HepG2 (cell line): ENCODE results near the gene NEU1. TPM values are rescaled to one million over a fixed set of nuclear protein-coding genes. Genes with fewer than 3 reads are reported as not detected.

Experiments
- ATAC-seq: fragments of 200-7000 bp; cut with Tn5 transposase; 3 replicates; pipeline ENCODE4 v1.9.1; 2020; ENCODE audit warnings: mild to moderate bottlenecking, moderate library complexity
- BruUV-seq: library from RNA; stranded (reverse); fragments of 400-500 nt; replicated peaks from 2 replicates; lab custom pipeline; 2021; lab: Mats Ljungman, UMichigan
- CTCF ChIA-PET: fragments of 300-600 bp; formaldehyde crosslinking; extraction: SDS; loops from one replicate; lab custom pipeline; 2021; ENCODE audit warnings: low total read pairs, inconsistent platforms, low intra/inter-chr PET ratio; lab: Yijun Ruan, JAX
- POLR2A ChIA-PET: fragments of 350-600 bp; sonication (Branson Sonifier 250); formaldehyde crosslinking; loops from one replicate; lab custom pipeline; 2020; ENCODE audit warnings: antibody characterized with exemption, inconsistent platforms; lab: Yijun Ruan, JAX
- DNase-seq: peaks from one replicate; pipeline ENCODE4 v3.0.0-alpha.2; 2015; ENCODE audit warnings: low spot score
- FAIRE-seq: peaks from 3 replicates; lab custom pipeline; 2011; peaks lifted over from hg19 to GRCh38; lab: Jason Lieb, UNC
- H2AFZ ChIP-seq: one replicate; pipeline ENCODE4 v1.6.1; 2011; ENCODE audit warnings: low read length, inconsistent platforms
- H3K27ac ChIP-seq: fragments of 300-600 bp; 3 replicates; pipeline ENCODE4 v1.8.0; 2011; ENCODE audit warnings: mixed run types, mild to moderate bottlenecking, mixed read lengths, low read length, inconsistent platforms; ENCODE audit not compliant: insufficient read depth; ENCODE audit errors: extremely low read length
- H3K27me3 ChIP-seq, 2 experiments: fragments of 200-600 bp in 1 of 2; 2 replicates in 1 of 2; 3 replicates in 1 of 2; pipeline versions ENCODE4 v1.6.0 to v1.8.0; 2011; ENCODE audit warnings: low read length in 2 of 2, mild to moderate bottlenecking in 2 of 2, moderate library complexity in 2 of 2, inconsistent platforms in 1 of 2; ENCODE audit not compliant: insufficient read depth in 2 of 2, control insufficient read depth in 1 of 2
- H3K36me3 ChIP-seq, 2 experiments: fragments of 200-600 bp in 1 of 2; replicated peaks in 1 of 2; 2 replicates in 1 of 2; 3 replicates in 1 of 2; pipeline versions ENCODE4 v1.5.1 to v1.8.0; 2011; ENCODE audit warnings: low read length in 2 of 2, inconsistent platforms in 1 of 2; ENCODE audit not compliant: insufficient read depth in 2 of 2, control insufficient read depth in 1 of 2
- H3K4me1 ChIP-seq: 2 replicates; pipeline ENCODE4 v1.5.1; 2012; ENCODE audit warnings: low read length, inconsistent platforms; ENCODE audit not compliant: insufficient read depth
- H3K4me2 ChIP-seq: 2 replicates; pipeline ENCODE4 v1.6.0; 2011; ENCODE audit warnings: low read depth, low read length, inconsistent platforms
- H3K4me3 ChIP-seq, 3 experiments: fragments of 200-600 bp in 1 of 3; sonication (generic), shearing (Covaris generic) in 1 of 3; replicated peaks in 1 of 3; 2 replicates each; pipeline ENCODE4 v1.5.1; 2011 to 2016; ENCODE audit warnings: low read length in 3 of 3, inconsistent platforms in 2 of 3, low read depth in 2 of 3, mild to moderate bottlenecking in 2 of 3, control low read depth in 1 of 3, mixed read lengths in 1 of 3; ENCODE audit not compliant: insufficient read depth in 1 of 3
- H3K79me2 ChIP-seq: one replicate; pipeline ENCODE4 v1.6.1; 2011; ENCODE audit warnings: low read length, inconsistent platforms; ENCODE audit not compliant: insufficient read depth
- H3K9ac ChIP-seq: 2 replicates; pipeline ENCODE4 v1.6.0; 2011; ENCODE audit warnings: mild to moderate bottlenecking, low read depth, low read length, inconsistent platforms; ENCODE audit not compliant: insufficient read depth
- H3K9me3 ChIP-seq: 2 replicates; pipeline ENCODE4 v1.5.1; 2012; ENCODE audit warnings: mild to moderate bottlenecking, low read length
- H4K20me1 ChIP-seq: 2 replicates; pipeline ENCODE4 v1.6.0; 2011; ENCODE audit warnings: inconsistent platforms, mild to moderate bottlenecking, low read length, moderate library complexity; ENCODE audit not compliant: insufficient read depth
- ARID4A ChIP-seq: sonication (generic); formaldehyde crosslinking; IDR thresholded peaks from 2 replicates; pipeline ENCODE4 v1.5.0; 2020; ENCODE audit warnings: mild to moderate bottlenecking, missing genetic modification reagents, borderline replicate concordance
- BRF2 ChIP-seq: sonication (generic); formaldehyde crosslinking; IDR thresholded peaks from 2 replicates; pipeline ENCODE4 v1.8.1; 2022; ENCODE audit warnings: mild to moderate bottlenecking, missing genetic modification reagents
- ELF3 ChIP-seq: IDR thresholded peaks from 2 replicates; pipeline ENCODE4 v1.6.1; 2016; ENCODE audit warnings: missing genetic modification reagents, missing compliant biosample characterization
- GFI1 ChIP-seq: sonication (generic); formaldehyde crosslinking; IDR thresholded peaks from 2 replicates; pipeline ENCODE4 v1.5.0; 2020; ENCODE audit warnings: missing genetic modification reagents, mild to moderate bottlenecking, borderline replicate concordance
- HNF4A ChIP-seq: sonication (generic); formaldehyde crosslinking; IDR thresholded peaks from 2 replicates; pipeline ENCODE4 v1.4.0; 2020; ENCODE audit warnings: missing genetic modification reagents
- HNRNPK ChIP-seq: fragments of 200-400 bp; formaldehyde crosslinking; IDR thresholded peaks from 2 replicates; pipeline ENCODE4 v1.6.1; 2018; ENCODE audit warnings: low read length, low read depth, moderate library complexity, mild to moderate bottlenecking; ENCODE audit not compliant: poor library complexity, severe bottlenecking
- IRF9 ChIP-seq: sonication (generic); formaldehyde crosslinking; IDR thresholded peaks from 2 replicates; pipeline ENCODE4 v1.8.0; 2022; ENCODE audit warnings: missing genetic modification reagents, mild to moderate bottlenecking, borderline replicate concordance
- KDM2A ChIP-seq: sonication (generic); formaldehyde crosslinking; IDR thresholded peaks from 2 replicates; pipeline ENCODE4 v1.4.0; 2020; ENCODE audit warnings: low read depth, missing genetic modification reagents, borderline replicate concordance
- SMAD3 ChIP-seq: sonication (generic); formaldehyde crosslinking; IDR thresholded peaks from 2 replicates; pipeline ENCODE4 v1.4.0; 2020; ENCODE audit warnings: missing genetic modification reagents
- SMAD9 ChIP-seq: sonication (generic); formaldehyde crosslinking; IDR thresholded peaks from 2 replicates; pipeline ENCODE4 v1.5.1; 2020; ENCODE audit warnings: mild to moderate bottlenecking, missing genetic modification reagents
- SMARCE1 ChIP-seq: fragments of 450-650 bp; IDR thresholded peaks from 2 replicates; pipeline ENCODE4 v1.6.1; 2017; ENCODE audit warnings: borderline replicate concordance
- YY1 ChIP-seq: IDR thresholded peaks from 2 replicates; pipeline ENCODE4 v1.6.1; 2011; ENCODE audit warnings: low read length, low read depth, moderate library complexity, mild to moderate bottlenecking; ENCODE audit not compliant: insufficient read depth, insufficient replicate concordance
- ZFP36L1 ChIP-seq: sonication (generic); formaldehyde crosslinking; IDR thresholded peaks from 2 replicates; pipeline ENCODE4 v1.8.0; 2022; ENCODE audit warnings: mild to moderate bottlenecking, missing genetic modification reagents, moderate library complexity
- ZNF331 ChIP-seq: sonication (generic); formaldehyde crosslinking; IDR thresholded peaks from 2 replicates; pipeline ENCODE4 v1.4.0; 2020; ENCODE audit warnings: missing genetic modification reagents
- ZNF678 ChIP-seq: sonication (generic); formaldehyde crosslinking; IDR thresholded peaks from 2 replicates; pipeline ENCODE4 v1.4.0; 2020; ENCODE audit warnings: mild to moderate bottlenecking, missing genetic modification reagents
- ZNF850 ChIP-seq: sonication (generic); formaldehyde crosslinking; conservative IDR thresholded peaks from 2 replicates; pipeline ENCODE4 v1.9.0; 2021; ENCODE audit warnings: mild to moderate bottlenecking, missing genetic modification reagents
- ZNF891 ChIP-seq: sonication (generic); formaldehyde crosslinking; IDR thresholded peaks from 2 replicates; pipeline ENCODE4 v1.5.0; 2020; ENCODE audit warnings: mild to moderate bottlenecking, missing genetic modification reagents
- ZSCAN5A ChIP-seq: sonication (generic); formaldehyde crosslinking; IDR thresholded peaks from 2 replicates; pipeline ENCODE4 v1.8.0; 2022; ENCODE audit warnings: mild to moderate bottlenecking, missing genetic modification reagents, borderline replicate concordance
- WGBS: methylation state at CpG from one replicate; pipeline ENCODE4 v1.1.6; 2017; ENCODE audit warnings: low lambda C conversion rate; 5-methylcytosine and 5-hydroxymethylcytosine counted together
- in situ Hi-C: cut with HindIII; loops from 2 replicates; pipeline ENCODE4 v1.10.0; 2017; ENCODE audit warnings: low pct_unique_long_range_greater_than_20kb; ENCODE audit not compliant: extremely low pct_ligation_motif_present
- intact Hi-C: fragments of 100-400 bp; cut with micrococcal nuclease; formaldehyde crosslinking; loops from one replicate; pipeline ENCODE4 v1.10.0; 2022; ENCODE audit not compliant: unreplicated experiment
- polyA plus RNA-seq, 8 experiments: library from polyadenylated mRNA; depleted of rRNA in 3 of 8; stranded (reverse) in 7 of 8; unstranded in 1 of 8; fragments of >200 nt; fragmentation: Illumina TruSeq in 4 of 8; extraction: Trizol in 4 of 8; gene quantifications; 2 replicates each; pipeline versions ENCODE4 v1.2.1 to v1.2.3, GENCODE V29; 2011 to 2016; ENCODE audit warnings: low read depth in 4 of 8, missing spikeins in 1 of 8, mixed read lengths in 1 of 8; ENCODE audit not compliant: insufficient read depth in 1 of 8
- total RNA-seq, 5 experiments: library from RNA; depleted of rRNA; stranded (reverse); fragments of >200 nt; fragmentation: Illumina TruSeq; extraction: Trizol; gene quantifications; 2 replicates each; pipeline ENCODE4 v1.2.3, GENCODE V29; 2016; ENCODE audit warnings: low read depth in 1 of 5

Gene NEU1
- total and polyA plus RNA-seq, 2 of the 13 experiments (the other 11 are each of a cell fraction or from before 2014, with no cell fraction given): 215 to 297 TPM

- BruUV-seq: no TSS peak
- DNase-seq: no peak
- no peaks in the 10 kb centered on the region for H3K79me2 ChIP-seq
- in situ Hi-C loops: no loop called here
- H3K9me3 ChIP-seq: no peaks in the 10 kb centered on the region
- peak; percentile 9 for ATAC-seq
- H3K36me3 ChIP-seq: no peaks in the 10 kb centered on the region
- POLR2A ChIA-PET: interaction anchor here (3.1 to 5.9 kb wide), 2 partner anchors 13 to 15 kb away, joined by 52 to 93 read pairs; partner anchors contain the start of gene NEU1
- H3K4me2 ChIP-seq: peak overlapping the region; percentile 48
- no peaks in the 10 kb centered on the region for H3K27me3 ChIP-seq
- peak overlapping the region; percentile 8 for H3K9ac ChIP-seq
- FAIRE-seq: no peak
- peak overlapping the region; percentile 43 for H2AFZ ChIP-seq
- intact Hi-C loops: no loop called here
- H3K4me3 ChIP-seq: no peak overlapping the region
- H3K4me1 ChIP-seq: peaks cover 35% of the 10 kb centered on the region
- peak overlapping the region; percentile 43 for H3K27ac ChIP-seq
- 9% methylated on average over 2 of the region's 2 CpGs for WGBS
- CTCF ChIA-PET: no interaction called here
- no peaks in the 10 kb centered on the region for H4K20me1 ChIP-seq
- TF ChIP-seq HNF4A: peak; percentile 52
- peak; percentile 16; the same call in 1 of the 2 replicates for TF ChIP-seq ARID4A
- no peak for TF ChIP-seq SMAD9 (CRISPR knock-in tag)
- peak; percentile 29 for TF ChIP-seq HNRNPK
- TF ChIP-seq YY1: no peak
- no peak for TF ChIP-seq IRF9 (CRISPR knock-in tag)
- TF ChIP-seq ZSCAN5A (CRISPR knock-in tag): no peak
- TF ChIP-seq ELF3: no peak
- no peak for TF ChIP-seq ZNF678 (CRISPR knock-in tag)
- TF ChIP-seq ZFP36L1 (CRISPR knock-in tag): no peak
- no peak for TF ChIP-seq ZNF331 (CRISPR knock-in tag)
- TF ChIP-seq ZNF891 (CRISPR knock-in tag): no peak
- no peak for TF ChIP-seq KDM2A (CRISPR knock-in tag)
- no peak for TF ChIP-seq SMAD3 (CRISPR knock-in tag)
- TF ChIP-seq SMARCE1: no peak
- TF ChIP-seq ZNF850: no peak
- TF ChIP-seq BRF2 (CRISPR knock-in tag): no peak
- 0 out of 2 replicates have a peak, but pooled peaks have one; percentile 37 for TF ChIP-seq GFI1 (CRISPR knock-in tag)
Observed at GRCh38 chr6:31851485-31851832, 11.2 kb downstream of the NEU1 start.
